H1 (cell line): ENCODE results near the gene CBLL2. TPM values are rescaled to one million over a fixed set of nuclear protein-coding genes. Genes with fewer than 3 reads are reported as not detected.

Experiments
- CTCF ChIA-PET: fragments of 300-600 bp; sonication (Branson Sonifier 250); formaldehyde crosslinking; loops from one replicate; lab custom pipeline; 2021; ENCODE audit not compliant: partially characterized antibody; lab: Charles Lee
- POLR2A ChIA-PET: fragments of 300-600 bp; sonication (Branson Sonifier 250); formaldehyde crosslinking; loops from one replicate; lab custom pipeline; 2021; ENCODE audit warnings: inconsistent platforms; ENCODE audit not compliant: partially characterized antibody; lab: Charles Lee
- DNase-seq, 2 experiments: peaks; one replicate each; pipeline versions ENCODE4 v3.0.0 to v3.0.0-alpha.2; 2010 to 2022; ENCODE audit warnings: low spot score in 2 of 2, low read depth in 1 of 2, mixed read lengths in 1 of 2
- FAIRE-seq: peaks from 2 replicates; lab custom pipeline; 2011; peaks lifted over from hg19 to GRCh38; lab: Jason Lieb, UNC
- H2AFZ ChIP-seq: 2 replicates; pipeline ENCODE4 v1.8.1; 2012; ENCODE audit warnings: low read length, inconsistent platforms
- H2AK5ac ChIP-seq: 2 replicates; pipeline ENCODE4 v1.6.1; 2013; ENCODE audit warnings: low read depth, low read length
- H2BK120ac ChIP-seq: replicated peaks from 2 replicates; pipeline ENCODE3; 2013; ENCODE audit warnings: low read depth, low read length, inconsistent platforms
- H2BK12ac ChIP-seq: 2 replicates; pipeline ENCODE4 v1.6.1; 2013; ENCODE audit warnings: low read depth, low read length
- H2BK15ac ChIP-seq: 2 replicates; pipeline ENCODE4 v1.6.1; 2013; ENCODE audit warnings: low read length
- H2BK20ac ChIP-seq: 2 replicates; pipeline ENCODE4 v1.6.1; 2013; ENCODE audit warnings: low read length
- H2BK5ac ChIP-seq: 2 replicates; pipeline ENCODE4 v1.6.1; 2013; ENCODE audit warnings: low read depth, low read length
- H3K14ac ChIP-seq: 2 replicates; pipeline ENCODE4 v1.6.1; 2013; ENCODE audit warnings: inconsistent platforms; ENCODE audit not compliant: insufficient read length
- H3K18ac ChIP-seq: 2 replicates; pipeline ENCODE4 v1.6.1; 2013; ENCODE audit warnings: low read length; ENCODE audit errors: extremely low read depth
- H3K23ac ChIP-seq: 2 replicates; pipeline ENCODE4 v1.6.1; 2013; ENCODE audit warnings: inconsistent platforms; ENCODE audit not compliant: insufficient read length
- H3K23me2 ChIP-seq: 2 replicates; pipeline ENCODE4 v1.6.1; 2013; ENCODE audit warnings: low read depth, low read length
- H3K27ac ChIP-seq: 2 replicates; pipeline ENCODE4 v1.6.1; 2011; ENCODE audit warnings: low read depth, low read length, inconsistent platforms
- H3K27me3 ChIP-seq, 4 experiments: replicated peaks in 1 of 4; 1 replicate in 1 of 4; 2 replicates in 3 of 4; pipeline versions ENCODE4 v1.6.1 to v1.8.1; 2011 to 2013; ENCODE audit warnings: low read length in 3 of 4, mild to moderate bottlenecking in 3 of 4, inconsistent platforms in 2 of 4, mixed read lengths in 2 of 4, moderate library complexity in 1 of 4; ENCODE audit not compliant: control insufficient read depth in 3 of 4, insufficient read depth in 3 of 4; ENCODE audit errors: extremely low read depth in 1 of 4
- H3K36me3 ChIP-seq, 4 experiments: 2 replicates each; pipeline versions ENCODE4 v1.6.1 to v1.8.1; 2011 to 2013; ENCODE audit warnings: mild to moderate bottlenecking in 4 of 4, low read length in 3 of 4, moderate library complexity in 2 of 4, control low read depth in 1 of 4, inconsistent platforms in 1 of 4; ENCODE audit not compliant: insufficient read depth in 4 of 4, control insufficient read depth in 2 of 4
- H3K4ac ChIP-seq: replicated peaks from 2 replicates; pipeline ENCODE3; 2013; ENCODE audit warnings: low read length, low read depth, mixed read lengths, inconsistent platforms; ENCODE audit not compliant: insufficient read length
- H3K4me1 ChIP-seq, 4 experiments: replicated peaks in 1 of 4; 1 replicate in 1 of 4; 2 replicates in 3 of 4; pipeline versions ENCODE4 v1.6.1 to v1.8.1; 2011 to 2013; ENCODE audit warnings: low read length in 3 of 4, inconsistent platforms in 2 of 4, mixed read lengths in 1 of 4; ENCODE audit not compliant: insufficient read depth in 4 of 4, control insufficient read depth in 3 of 4
- H3K4me2 ChIP-seq, 2 experiments: 2 replicates each; pipeline versions ENCODE4 v1.6.1 to v1.8.1; 2011 to 2013; ENCODE audit warnings: low read depth in 2 of 2, low read length in 2 of 2, control low read depth in 1 of 2, inconsistent platforms in 1 of 2, mild to moderate bottlenecking in 1 of 2; ENCODE audit not compliant: insufficient read depth in 1 of 2
- H3K4me3 ChIP-seq, 4 experiments: fragments of 200-600, 300-600 bp in 1 of 4; sonication (generic), shearing (Covaris generic), sonication (Bioruptor Twin) in 1 of 4; 2 replicates each; pipeline versions ENCODE4 v1.5.1 to v1.8.1; 2011 to 2016; ENCODE audit warnings: low read length in 4 of 4, low read depth in 3 of 4, control low read depth in 2 of 4, inconsistent platforms in 2 of 4, mild to moderate bottlenecking in 2 of 4, mixed read lengths in 1 of 4, moderate library complexity in 1 of 4; ENCODE audit not compliant: insufficient read depth in 2 of 4; ENCODE audit errors: extremely low read depth in 1 of 4
- H3K56ac ChIP-seq: replicated peaks from 2 replicates; pipeline ENCODE3; 2013; ENCODE audit warnings: low read depth, mild to moderate bottlenecking, mixed read lengths, low read length, inconsistent platforms; ENCODE audit not compliant: insufficient read length
- H3K79me1 ChIP-seq: 2 replicates; pipeline ENCODE4 v1.6.1; 2013; ENCODE audit warnings: low read depth, low read length, control low read depth
- H3K79me2 ChIP-seq, 2 experiments: 2 replicates each; pipeline versions ENCODE4 v1.6.1 to v1.8.1; 2012 to 2013; ENCODE audit warnings: low read length in 2 of 2, mild to moderate bottlenecking in 2 of 2, inconsistent platforms in 1 of 2; ENCODE audit not compliant: insufficient read depth in 2 of 2, control insufficient read depth in 1 of 2
- H3K9ac ChIP-seq, 4 experiments: replicated peaks in 1 of 4; 1 replicate in 1 of 4; 2 replicates in 3 of 4; pipeline versions ENCODE4 v1.6.1 to v1.8.1; 2011 to 2013; ENCODE audit warnings: low read depth in 3 of 4, low read length in 3 of 4, control low read depth in 2 of 4, mild to moderate bottlenecking in 2 of 4, moderate library complexity in 2 of 4, inconsistent platforms in 1 of 4; ENCODE audit errors: extremely low read depth in 1 of 4
- H3K9me3 ChIP-seq, 2 experiments: 2 replicates each; pipeline versions ENCODE4 v1.6.1 to v1.8.1; 2012 to 2013; ENCODE audit warnings: mild to moderate bottlenecking in 2 of 2, moderate library complexity in 2 of 2, control low read depth in 1 of 2, inconsistent platforms in 1 of 2, low read depth in 1 of 2, low read length in 1 of 2, mixed read lengths in 1 of 2; ENCODE audit not compliant: insufficient read depth in 2 of 2
- H4K20me1 ChIP-seq, 2 experiments: replicated peaks in 1 of 2; 2 replicates each; pipeline versions ENCODE3 to v1.8.1; 2011 to 2013; ENCODE audit warnings: inconsistent platforms in 2 of 2, low read length in 2 of 2, mild to moderate bottlenecking in 1 of 2; ENCODE audit not compliant: insufficient read depth in 2 of 2, control insufficient read depth in 1 of 2
- H4K5ac ChIP-seq: 2 replicates; pipeline ENCODE4 v1.6.1; 2013; ENCODE audit warnings: low read length, low read depth, mixed read lengths, inconsistent platforms; ENCODE audit not compliant: insufficient read length
- H4K8ac ChIP-seq: 2 replicates; pipeline ENCODE4 v1.8.0; 2013; ENCODE audit warnings: mild to moderate bottlenecking, moderate library complexity, low read length, inconsistent platforms; ENCODE audit not compliant: insufficient read depth; ENCODE audit errors: extremely low read depth
- H4K91ac ChIP-seq: replicated peaks from 2 replicates; pipeline ENCODE3; 2013; ENCODE audit warnings: low read length, mixed read lengths, inconsistent platforms; ENCODE audit not compliant: insufficient read length
- CTBP2 ChIP-seq: IDR thresholded peaks from 2 replicates; pipeline ENCODE4 v1.7.0; 2011; ENCODE audit warnings: borderline replicate concordance, mild to moderate bottlenecking, moderate library complexity, mixed read lengths, low read length; ENCODE audit not compliant: insufficient read depth, insufficient read length
- MAX ChIP-seq: IDR thresholded peaks from 2 replicates; pipeline ENCODE4 v1.6.1; 2012; ENCODE audit warnings: inconsistent platforms
- RAD21 ChIP-seq, 2 experiments: IDR thresholded peaks in 1 of 2; conservative IDR thresholded peaks in 1 of 2; 2 replicates each; pipeline ENCODE4 v1.6.1; 2011; ENCODE audit warnings: low read depth in 2 of 2, low read length in 2 of 2, improper control_type of control experiment in 1 of 2, inconsistent platforms in 1 of 2, mild to moderate bottlenecking in 1 of 2, moderate library complexity in 1 of 2
- TAF1 ChIP-seq: IDR thresholded peaks from 2 replicates; pipeline ENCODE4 v1.6.1; 2011; ENCODE audit warnings: mild to moderate bottlenecking, low read depth, low read length
- WGBS, 2 experiments: shearing (Covaris generic) in 1 of 2; methylation state at CpG; one replicate each; pipeline versions ENCODE4 v1.1.6 to v1.1.7; 2013 to 2015; ENCODE audit warnings: low lambda C conversion rate in 2 of 2, mixed read lengths in 2 of 2, inconsistent platforms in 1 of 2, low coverage in 1 of 2, missing lambda C conversion rate in 1 of 2; ENCODE audit not compliant: insufficient replicate concordance in 2 of 2, insufficient coverage in 1 of 2, insufficient read length in 1 of 2; ENCODE audit errors: extremely low coverage in 1 of 2, missing lambda C conversion rate in 1 of 2; 5-methylcytosine and 5-hydroxymethylcytosine counted together
- long read RNA-seq, 2 experiments: library from RNA in 1 of 2; library from capped mRNA in 1 of 2; stranded (forward); transcript quantifications; one replicate each; pipeline ENCODE4 v2.0.0, GENCODE V29; 2021; ENCODE audit warnings: inconsistent platforms in 1 of 2
- polyA minus RNA-seq, 3 experiments: library from RNA; depleted of rRNA, polyadenylated mRNA; stranded (reverse); fragments of >200 nt; gene quantifications; 1 replicate in 2 of 3; 2 replicates in 1 of 3; pipeline ENCODE4 v1.2.3, GENCODE V29; 2011
- polyA plus RNA-seq, 7 experiments: library from polyadenylated mRNA; depleted of rRNA in 3 of 7; stranded (reverse) in 5 of 7; unstranded in 2 of 7; fragments of >200 nt in 5 of 7; fragments of 200-250 nt in 2 of 7; gene quantifications; 1 replicate in 5 of 7; 2 replicates in 1 of 7; 4 replicates in 1 of 7; pipeline versions ENCODE4 v1.2.1 to v1.2.3, GENCODE V29; 2011 to 2013; ENCODE audit warnings: missing spikeins in 2 of 7, mixed read lengths in 2 of 7
- total RNA-seq: library from RNA; stranded (reverse); fragmentation: NEBNext Ultra II Directional; extraction: Animal tissue kit (Norgen Biotek cat#: 25700); gene quantifications from 2 replicates; pipeline ENCODE4 v1.2.1, GENCODE V29; 2021

CBLL2 gene, protein sequence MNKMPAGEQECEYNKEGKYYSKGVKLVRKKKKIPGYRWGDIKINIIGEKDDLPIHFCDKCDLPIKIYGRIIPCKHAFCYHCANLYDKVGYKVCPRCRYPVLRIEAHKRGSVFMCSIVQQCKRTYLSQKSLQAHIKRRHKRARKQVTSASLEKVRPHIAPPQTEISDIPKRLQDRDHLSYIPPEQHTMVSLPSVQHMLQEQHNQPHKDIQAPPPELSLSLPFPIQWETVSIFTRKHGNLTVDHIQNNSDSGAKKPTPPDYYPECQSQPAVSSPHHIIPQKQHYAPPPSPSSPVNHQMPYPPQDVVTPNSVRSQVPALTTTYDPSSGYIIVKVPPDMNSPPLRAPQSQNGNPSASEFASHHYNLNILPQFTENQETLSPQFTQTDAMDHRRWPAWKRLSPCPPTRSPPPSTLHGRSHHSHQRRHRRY
- not detected in 2 replicates for total RNA-seq
- not detected in 2 replicates for polyA plus RNA-seq (2011; rRNA removed)
- polyA plus RNA-seq (2011; cell fraction: cytosol; rRNA removed), result not detected
- not detected for polyA plus RNA-seq (2011; cell fraction: nucleus; rRNA removed)
- polyA plus RNA-seq (2012, experiment 1 of 2), result not detected in 4 replicates
- polyA plus RNA-seq (2012, experiment 2 of 2), result not detected
- polyA plus RNA-seq (2013, experiment 1 of 2), result not detected
- polyA plus RNA-seq (2013, experiment 2 of 2), result not detected
- not detected in 2 replicates for polyA minus RNA-seq (2011; rRNA and poly(A)+ RNA removed)
- not detected for polyA minus RNA-seq (2011; cell fraction: cytosol; rRNA and poly(A)+ RNA removed)
- not detected for polyA minus RNA-seq (2011; cell fraction: nucleus; rRNA and poly(A)+ RNA removed)
- long read RNA-seq, experiment 1, result 0 reads
- long read RNA-seq, experiment 2, result 0 reads

GRCh38 chrX:22272613-22273012, at the start of gene CBLL2:
Gene CBLL2 (plus strand): TSS chrX:22272913. CDS start chrX:22272992, 79 bp downstream.
- Histone ChIP-seq H2BK20ac (no peak within 1 kb of the TSS), H2BK15ac (no peak within 1 kb of the TSS), H3K27me3 (no peaks in the 10 kb centered on the region), H3K9me3 (no peaks in the 10 kb centered on the region), H3K27ac (no peak within 1 kb of the TSS), H3K4ac (no peak within 1 kb of the TSS), H4K91ac (no peak within 1 kb of the TSS), H3K23ac (no peak within 1 kb of the TSS), H3K79me2 (no peaks in the 10 kb centered on the region), H3K18ac (no peak within 1 kb of the TSS), H3K36me3 (no peaks in the 10 kb centered on the region), H3K4me2 (no peak within 1 kb of the TSS), H2AFZ (no peak within 1 kb of the TSS), H2AK5ac (no peak within 1 kb of the TSS), H2BK120ac (no peak within 1 kb of the TSS), H3K23me2 (no peaks in the 10 kb centered on the region), H3K4me3 (no peak within 1 kb of the TSS), H2BK5ac (no peak within 1 kb of the TSS), H3K56ac (no peak within 1 kb of the TSS), H3K4me1 (no peaks in the 10 kb centered on the region), H4K5ac (no peak within 1 kb of the TSS), H4K8ac (no peak within 1 kb of the TSS), H3K9ac (no peak within 1 kb of the TSS), H4K20me1 (no peaks in the 10 kb centered on the region), H3K14ac (no peak within 1 kb of the TSS), H2BK12ac (no peak within 1 kb of the TSS), H3K79me1 (no peaks in the 10 kb centered on the region)
- 91% methylated on average over 13 of the region's 13 CpGs; no CpG with 5 or more reads in 1 of the 2 experiments for WGBS, 2 experiments
- POLR2A ChIA-PET, result no interaction called here
- DNase-seq (no peak), FAIRE-seq (no peak)
- CTCF ChIA-PET, result no interaction called here
- TF ChIP-seq MAX (no peak), CTBP2 (no peak), TAF1 (no peak), RAD21 (IDR thresholded peaks at IDR 0.05 in 1 of 2, conservative IDR thresholded peaks at IDR 0.05 in 1 of 2; ENCODE audit: low read depth in 2 of 2, low read length in 2 of 2) (no peak)
